ENCODE data around the gene SIX2. TPM values are rescaled to one million over a fixed set of nuclear protein-coding genes. Genes with fewer than 3 reads are reported as not detected.

SIX2 gene
- total and polyA plus RNA-seq, 8 donors, result 2.8 to 6.2 (median 3.6) TPM

GRCh38 chr2:45031028-45031427 lies 21.8 kb upstream of the SIX2 start:
- peak in 1 of 4 donors; percentile 22 for ATAC-seq
- DNase-seq, result no peak
- WGBS, 2 donors, result 78 to 82% methylated on average over 3 of the region's 3 CpGs
- Histone ChIP-seq H3K4me1 (no peaks in the 10 kb centered on the region), H3K9me3 (no peaks in the 10 kb centered on the region), H3K4me3 (no peak overlapping the region), H3K27me3 (no peaks in the 10 kb centered on the region), H3K36me3 (no peaks in the 10 kb centered on the region), H3K27ac (no peak overlapping the region)
- TF ChIP-seq CTCF (IDR thresholded peaks at IDR 0.05), result no peak
- intact Hi-C loops (cut with DNase I), result no loop called here
- FAIRE-seq, result no peak

GRCh38 chr2:45030553-45030952 lies 21.3 kb upstream of the SIX2 start:
- no peaks in the 10 kb centered on the region for H3K4me1 ChIP-seq
- intact Hi-C loops (cut with DNase I), result no loop called here
- FAIRE-seq, result no peak

GRCh38 chr2:45029215-45029614 lies 20.0 kb upstream of the SIX2 start:
- intact Hi-C loops (cut with DNase I), result no loop called here
- Histone ChIP-seq H3K4me3 (no peak overlapping the region), H3K9me3 (no peaks in the 10 kb centered on the region), H3K27ac (no peak overlapping the region), H3K36me3 (no peaks in the 10 kb centered on the region), H3K27me3 (no peaks in the 10 kb centered on the region), H3K4me1 (no peaks in the 10 kb centered on the region)
- DNase-seq (no peak), ATAC-seq (no peak), FAIRE-seq (no peak)
- TF ChIP-seq CTCF (IDR thresholded peaks at IDR 0.05), result no peak
- 76 to 77% methylated on average over 6 of the region's 6 CpGs for WGBS, 2 donors

More at GRCh38 chr2:45030553-45030952, 21.3 kb upstream of the SIX2 start:
- no peak for TF ChIP-seq CTCF (IDR thresholded peaks at IDR 0.05)
- DNase-seq (no peak), ATAC-seq (no peak)
- Histone ChIP-seq H3K27ac (no peak overlapping the region), H3K9me3 (no peaks in the 10 kb centered on the region), H3K4me3 (no peak overlapping the region), H3K36me3 (no peaks in the 10 kb centered on the region), H3K27me3 (no peaks in the 10 kb centered on the region)
- 64 to 69% methylated on average over 4 of the region's 4 CpGs for WGBS, 2 donors

- H3K36me3 ChIP-seq, result no peaks in the 10 kb centered on the region
- H3K27ac ChIP-seq, result no peak overlapping the region
- no peaks in the 10 kb centered on the region for H3K4me1 ChIP-seq
- TF ChIP-seq CTCF (IDR thresholded peaks at IDR 0.05), result no peak
- H3K9me3 ChIP-seq, result no peaks in the 10 kb centered on the region
- H3K4me3 ChIP-seq, result no peak overlapping the region
- no peak for ATAC-seq
- DNase-seq, result no peak
- intact Hi-C loops (cut with DNase I), result no loop called here
- FAIRE-seq, result no peak
- 93 to 100% methylated on average over 1 of the region's 1 CpG for WGBS, 2 donors
- H3K27me3 ChIP-seq, result no peaks in the 10 kb centered on the region
Observed at GRCh38 chr2:45028276-45028675, 19.0 kb upstream of the SIX2 start.

GRCh38 chr2:45026924-45027450 lies 17.7 kb upstream of the SIX2 start:
- DNase-seq (no peak), ATAC-seq (no peak), FAIRE-seq (no peak)
- WGBS, 2 donors, result 89 to 91% methylated on average over 4 of the region's 4 CpGs
- H3K27ac ChIP-seq, result no peak overlapping the region
- no peaks in the 10 kb centered on the region for H3K36me3 ChIP-seq
- no peaks in the 10 kb centered on the region for H3K4me1 ChIP-seq
- no peaks in the 10 kb centered on the region for H3K27me3 ChIP-seq
- intact Hi-C loops (cut with DNase I), result no loop called here
- H3K9me3 ChIP-seq, result no peaks in the 10 kb centered on the region
- H3K4me3 ChIP-seq, result no peak overlapping the region
- no peak for TF ChIP-seq CTCF (IDR thresholded peaks at IDR 0.05)
